Measurements from ENCODE around the gene ZDHHC11.
"Not testable (repeated sequence)": the region's sequence is repeated elsewhere in the genome, so short reads cannot be mapped to it uniquely, and the experiment has no call there.

The ZDHHC11 gene

DNA sequence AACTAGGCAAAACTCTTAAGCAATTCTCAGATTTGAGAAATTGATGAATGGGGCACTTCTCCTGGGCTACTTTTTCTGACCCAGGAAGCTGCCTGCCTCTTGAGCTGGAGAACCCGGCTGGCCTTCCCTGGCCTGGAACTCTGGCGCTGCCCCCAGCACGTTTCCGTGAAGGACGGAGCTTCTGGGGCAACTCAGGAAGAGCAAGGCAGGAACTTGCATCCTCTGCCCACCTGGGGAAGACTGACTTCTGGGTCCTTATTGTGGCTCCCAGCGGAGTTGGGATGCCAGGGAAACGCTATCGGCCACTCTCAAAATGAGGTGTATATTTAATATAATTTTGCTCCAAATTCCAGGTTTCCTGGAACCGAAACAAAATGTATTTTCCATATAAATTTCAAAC, 39.4 kb downstream of the ZDHHC11 start:
- not testable (repeated sequence) for DNase-seq (ENCODE audit: low spot score)

DNA sequence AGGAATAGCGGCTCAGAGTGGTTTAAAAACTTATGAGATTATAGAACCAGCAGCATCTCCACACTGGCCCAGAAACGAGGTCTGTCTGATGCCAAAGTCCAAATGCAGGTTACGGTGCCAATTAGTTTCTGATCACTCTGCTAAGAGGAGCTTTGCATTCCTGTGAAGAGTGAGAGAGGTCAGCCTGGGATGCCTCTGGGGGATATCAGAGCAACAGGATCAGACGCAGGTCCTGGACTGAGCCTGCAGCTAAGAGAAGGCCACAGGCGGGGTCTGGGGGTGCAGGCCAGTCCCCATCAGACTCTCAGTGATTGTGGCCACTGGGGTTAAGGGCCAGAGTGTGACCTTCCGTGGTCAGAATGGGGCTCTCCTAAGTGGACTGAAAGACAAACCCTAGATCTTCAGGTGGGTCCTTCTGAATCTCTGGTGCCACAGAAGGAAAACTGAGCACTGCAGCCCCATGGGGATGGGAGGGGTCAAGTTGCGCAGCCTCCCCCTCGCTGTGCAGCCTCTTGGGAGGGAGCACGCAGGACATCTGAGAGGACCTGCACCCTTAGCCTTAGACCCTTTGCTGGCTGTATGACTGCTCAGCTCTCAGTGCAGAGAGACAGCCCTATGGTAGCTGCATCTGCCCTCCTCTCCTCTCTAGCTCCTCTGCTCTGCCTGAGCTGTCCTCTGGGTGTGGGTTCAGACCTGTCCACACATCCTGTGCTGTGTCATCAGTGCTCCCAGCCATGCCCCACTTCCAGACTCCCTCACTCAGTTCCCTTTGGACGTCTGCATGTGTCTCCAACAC, 42.9 kb downstream of the ZDHHC11 start:
- not testable (repeated sequence) for DNase-seq (ENCODE audit: low spot score)

DNA sequence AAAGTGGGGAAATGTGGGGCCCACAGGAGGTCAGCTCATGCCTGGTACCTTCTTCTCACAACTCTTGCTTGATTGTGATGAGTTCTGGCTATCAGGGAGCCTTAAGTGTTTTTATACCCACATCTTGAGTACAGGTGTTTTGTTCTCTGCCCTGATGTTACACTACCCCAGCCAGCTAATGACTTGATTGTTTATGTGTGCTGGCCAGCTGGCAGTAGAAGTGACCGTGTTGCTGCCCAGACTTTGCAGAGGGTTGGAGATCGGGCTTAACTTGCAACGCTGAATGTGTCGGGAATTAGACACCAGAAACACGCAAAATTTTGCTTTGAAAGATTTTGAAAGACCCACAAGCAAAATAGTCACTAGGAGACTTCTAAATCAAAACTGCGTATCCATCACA, 49.3 kb downstream of the ZDHHC11 start:
- no peak for DNase-seq (ENCODE audit: low spot score)

DNA sequence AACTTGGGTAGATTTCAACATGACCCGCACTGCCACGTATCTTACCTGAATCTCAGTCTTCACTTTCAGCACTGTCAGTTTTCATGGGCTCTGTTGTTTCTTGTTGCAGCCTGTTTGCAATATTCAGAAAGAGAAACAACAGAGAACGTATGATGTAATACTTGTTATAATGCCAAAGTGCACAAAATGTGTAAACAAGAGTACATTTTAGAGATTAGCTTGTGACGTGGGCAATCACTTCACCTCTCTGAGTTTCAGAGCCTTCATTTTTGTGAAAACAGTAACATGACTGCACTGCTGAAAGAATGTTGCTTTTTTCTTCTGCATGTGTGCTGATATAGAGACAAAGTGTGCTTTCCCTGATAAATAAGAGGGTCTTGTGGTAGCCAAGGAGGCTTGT, 49.7 kb downstream of the ZDHHC11 start:
- DNase-seq (ENCODE audit: low spot score) = not testable (repeated sequence)

GRCh38 chr5:798505-799138, 52.2 kb downstream of the ZDHHC11 start:
- DNase-seq (ENCODE audit: low spot score) = not testable (repeated sequence)

DNA sequence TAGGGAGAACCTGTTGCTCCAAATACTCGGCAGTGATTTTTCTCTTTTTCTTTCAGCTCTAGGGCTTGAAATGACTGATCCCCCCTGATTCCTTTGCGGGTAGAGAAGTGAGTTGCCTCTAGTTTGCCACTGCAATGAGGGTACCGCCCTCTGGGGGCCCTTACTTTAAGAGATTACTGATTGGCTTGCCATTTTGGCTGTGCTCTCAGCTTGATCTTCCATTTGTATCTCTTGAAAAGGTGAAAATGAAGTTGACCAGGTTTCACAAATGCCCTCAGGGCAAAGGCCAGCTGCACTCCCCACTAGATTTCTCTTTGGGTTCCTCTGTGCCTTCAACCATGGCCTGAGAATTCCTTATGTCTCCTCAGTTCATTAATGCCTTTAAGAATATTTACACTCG, 52.8 kb downstream of the ZDHHC11 start:
- not testable (repeated sequence) for DNase-seq (ENCODE audit: low spot score)

- DNase-seq (ENCODE audit: low spot score) = not testable (repeated sequence)
These were observed 54.9 kb downstream of the ZDHHC11 start for GRCh38 chr5:795873-796272.

DNA sequence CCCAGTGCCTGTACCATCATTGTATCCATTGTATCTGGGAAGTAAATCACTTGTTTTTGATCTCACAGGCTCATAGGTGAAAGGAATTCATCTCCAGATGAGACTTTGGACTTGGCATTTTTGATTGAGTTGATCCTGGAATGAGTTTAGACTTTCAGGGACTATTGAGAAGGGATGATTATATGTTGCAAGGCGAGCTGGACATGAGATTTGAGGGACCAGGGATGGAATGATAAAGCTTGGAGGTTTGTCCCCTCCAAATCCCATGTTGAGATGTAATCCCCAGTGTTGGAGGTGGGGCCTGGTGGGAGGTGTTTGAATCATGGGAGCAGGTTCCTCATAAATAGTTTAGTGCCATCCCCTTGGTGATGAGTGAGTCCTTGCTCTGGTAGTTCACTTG, 55.8 kb downstream of the ZDHHC11 start:
- not testable (repeated sequence) for DNase-seq (ENCODE audit: low spot score)

DNA sequence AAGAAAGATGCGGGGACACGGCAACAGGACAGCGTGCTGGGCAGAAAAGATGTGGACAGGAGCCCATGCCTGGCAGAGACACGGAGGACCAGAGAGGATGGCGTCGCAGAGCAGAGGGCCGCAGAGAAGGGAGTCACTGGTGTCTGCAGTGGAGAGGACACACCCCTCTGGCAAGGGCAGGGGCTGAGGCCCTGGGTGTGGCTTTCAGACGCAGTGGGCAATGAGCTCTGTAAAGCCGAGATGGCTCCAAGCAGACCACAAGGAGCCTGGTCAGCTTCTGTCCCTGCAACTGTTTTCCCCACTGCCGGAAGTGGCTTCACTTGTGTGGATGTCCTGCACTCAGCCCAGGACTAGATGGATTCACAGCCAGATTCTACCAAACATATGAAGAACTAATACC, 62.1 kb downstream of the ZDHHC11 start:
- DNase-seq (ENCODE audit: low spot score) = not testable (repeated sequence)

DNA sequence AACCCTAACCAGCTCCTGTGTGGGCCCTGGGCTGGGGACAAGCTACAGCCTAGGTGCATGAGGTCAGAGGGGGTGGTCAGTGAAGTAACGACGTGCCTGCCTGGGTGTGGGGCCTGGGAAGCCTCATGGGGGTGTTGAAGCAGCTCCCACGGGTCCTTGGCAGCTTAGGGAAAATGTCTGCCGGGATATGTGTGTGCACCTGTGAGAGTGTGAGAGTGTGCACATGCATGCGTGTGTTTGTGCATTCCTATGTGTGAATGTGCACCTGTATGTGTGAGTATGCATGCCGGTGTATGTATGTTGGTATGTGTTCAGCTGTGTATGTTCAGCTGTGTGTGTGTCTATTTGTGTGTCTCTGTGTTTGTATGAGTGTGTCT, 62.9 kb downstream of the ZDHHC11 start:
- DNase-seq (ENCODE audit: low spot score) = not testable (repeated sequence)

DNA sequence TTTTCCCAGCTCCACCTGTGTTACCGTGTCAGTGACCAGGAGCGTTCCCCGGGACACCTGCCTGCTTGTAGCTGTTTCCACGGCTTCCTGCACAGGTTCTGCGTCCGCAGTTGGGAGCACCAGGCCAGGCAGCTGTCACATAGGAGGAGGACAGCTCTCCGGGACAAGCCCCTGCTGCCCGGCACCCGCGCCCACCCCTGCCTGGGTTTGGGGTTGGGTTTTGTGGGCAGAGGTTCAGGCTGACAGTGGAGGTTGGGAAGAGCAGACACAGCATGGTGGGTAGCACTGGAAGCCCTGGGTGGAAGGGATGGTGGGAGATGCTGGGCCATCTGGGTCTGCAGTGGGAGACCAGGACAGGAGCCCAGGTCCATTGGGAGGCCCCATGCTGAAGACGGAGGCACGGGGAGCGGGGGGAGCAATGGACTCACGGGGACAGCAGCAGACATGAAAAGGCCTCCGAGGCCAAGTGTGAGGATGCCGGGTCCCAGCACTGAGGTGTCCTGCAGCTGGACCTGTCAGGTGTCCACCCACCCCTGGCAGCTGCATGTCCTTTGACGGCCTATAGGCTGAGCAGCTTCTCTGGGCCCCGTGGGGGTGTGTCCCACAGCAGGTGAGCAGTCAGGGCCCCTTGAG, 63.4 kb downstream of the ZDHHC11 start:
- DNase-seq (ENCODE audit: low spot score) = not testable (repeated sequence)

DNA sequence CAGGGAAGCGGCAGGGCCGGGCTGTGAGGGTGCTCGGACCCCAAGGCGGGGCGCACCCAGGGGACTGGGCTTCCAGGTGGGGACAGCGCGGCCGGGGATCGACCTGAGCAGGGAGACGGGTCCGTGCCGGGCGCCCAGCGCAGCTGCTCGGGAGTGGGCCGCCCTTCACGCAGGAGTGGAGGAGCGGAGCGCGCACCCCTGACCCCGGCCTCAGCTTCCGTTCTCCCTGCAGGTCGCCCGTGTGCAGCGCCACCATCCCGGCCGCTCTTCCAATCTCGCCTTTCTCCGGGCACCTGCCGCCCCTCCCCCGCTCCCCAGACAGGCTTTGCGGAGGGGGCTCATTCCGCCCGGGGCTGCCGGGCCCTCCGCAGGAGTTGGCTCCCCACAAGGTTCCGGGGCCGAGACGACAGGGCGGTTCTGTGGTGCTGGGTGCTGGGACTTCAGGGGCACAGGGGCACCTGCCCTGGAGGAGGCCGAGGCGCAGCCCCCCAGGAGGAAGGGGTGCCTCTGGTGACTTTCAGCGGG, 65.5 kb downstream of the ZDHHC11 start:
- not testable (repeated sequence) for DNase-seq (ENCODE audit: low spot score)

GRCh38 chr5:784428-785177, 66.2 kb downstream of the ZDHHC11 start, which contains the start of gene ZDHHC11B:
Gene ZDHHC11B (minus strand): TSS chr5:784729. CDS start chr5:766919, 17,810 bp downstream.
- not testable (repeated sequence) for DNase-seq (ENCODE audit: low spot score)

GRCh38 chr5:783881-784427, 66.8 kb downstream of the ZDHHC11 start:
- DNase-seq (ENCODE audit: low spot score) = not testable (repeated sequence)

- DNase-seq (ENCODE audit: low spot score) = not testable (repeated sequence)
These were observed 67.6 kb downstream of the ZDHHC11 start for GRCh38 chr5:783049-783802.

DNA sequence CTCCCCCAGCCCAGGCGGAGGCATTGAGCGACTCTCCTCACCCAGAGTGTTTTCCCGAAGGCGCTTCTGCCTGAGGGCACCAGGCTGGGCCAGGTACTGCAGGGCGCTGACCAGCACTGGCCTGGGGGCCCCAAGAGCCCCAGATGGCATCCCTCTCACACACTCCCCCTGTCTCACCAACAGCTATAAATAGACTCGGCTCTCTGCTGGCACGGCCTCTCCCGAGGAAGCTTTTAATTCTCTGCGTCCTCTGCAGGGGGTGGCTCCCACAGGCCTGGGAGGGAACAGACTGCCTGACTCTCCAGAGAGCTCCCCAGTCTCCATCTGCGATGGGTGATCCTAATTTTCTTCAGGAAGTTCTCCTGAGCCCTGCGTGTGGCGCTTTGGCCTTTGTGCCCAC, 68.4 kb downstream of the ZDHHC11 start:
- DNase-seq (ENCODE audit: low spot score) = not testable (repeated sequence)

DNA sequence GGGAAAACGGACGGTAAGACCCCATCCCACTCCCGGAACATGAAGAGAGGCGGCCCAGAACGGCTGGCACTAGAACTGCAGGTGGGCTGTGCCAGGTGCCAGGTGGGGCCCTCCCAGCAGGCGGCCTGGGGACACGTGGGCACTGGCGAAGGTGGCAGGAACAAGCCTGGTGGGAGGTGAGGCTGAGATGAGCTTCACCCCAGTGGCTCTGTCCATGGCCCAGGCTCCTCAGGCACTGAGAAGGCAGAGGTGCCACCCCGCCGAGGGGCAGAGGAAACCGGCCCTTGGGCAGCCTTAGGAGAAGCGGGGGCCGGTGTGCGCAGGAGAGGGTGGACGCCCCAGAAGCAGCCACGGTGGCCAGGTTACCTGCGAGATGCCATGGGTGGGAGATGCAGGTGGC, 70.2 kb downstream of the ZDHHC11 start:
- DNase-seq (ENCODE audit: low spot score) = not testable (repeated sequence)

- DNase-seq (ENCODE audit: low spot score) = not testable (repeated sequence)
These were observed 71.8 kb downstream of the ZDHHC11 start for GRCh38 chr5:778967-779366.

GRCh38 chr5:778421-778820, 72.4 kb downstream of the ZDHHC11 start:
- not testable (repeated sequence) for DNase-seq (ENCODE audit: low spot score)

DNA sequence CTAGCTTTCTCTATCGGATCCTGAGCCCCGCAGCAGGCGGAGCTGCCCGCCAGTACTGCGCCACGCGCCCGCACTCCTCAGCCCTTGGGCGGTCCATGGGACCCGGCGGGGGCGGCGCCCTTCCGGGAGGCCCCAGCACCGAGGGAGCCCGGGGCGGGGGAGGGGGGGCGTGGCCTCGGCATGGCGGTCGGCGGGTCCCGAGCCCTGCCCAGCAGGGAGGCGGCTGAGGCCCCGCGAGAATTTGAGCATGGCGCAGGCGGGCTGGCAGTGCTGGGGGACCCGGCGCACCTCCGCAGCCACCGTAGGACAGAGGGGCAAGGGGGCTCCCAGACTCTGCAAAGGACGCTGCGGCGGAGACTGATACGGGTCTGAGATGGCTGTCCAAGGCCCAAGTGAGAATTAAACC, 73.0 kb downstream of the ZDHHC11 start:
- DNase-seq (ENCODE audit: low spot score) = no peak
